GM21390 (cell line): ENCODE measurements around the gene NUMB.

ENCODE experiments used
- ATAC-seq: cut with Tn5 transposase; IDR thresholded peaks from one replicate; pipeline ENCODE4 v1.9.1; 2021; ENCODE audit not compliant: unreplicated experiment

The NUMB gene

DNA sequence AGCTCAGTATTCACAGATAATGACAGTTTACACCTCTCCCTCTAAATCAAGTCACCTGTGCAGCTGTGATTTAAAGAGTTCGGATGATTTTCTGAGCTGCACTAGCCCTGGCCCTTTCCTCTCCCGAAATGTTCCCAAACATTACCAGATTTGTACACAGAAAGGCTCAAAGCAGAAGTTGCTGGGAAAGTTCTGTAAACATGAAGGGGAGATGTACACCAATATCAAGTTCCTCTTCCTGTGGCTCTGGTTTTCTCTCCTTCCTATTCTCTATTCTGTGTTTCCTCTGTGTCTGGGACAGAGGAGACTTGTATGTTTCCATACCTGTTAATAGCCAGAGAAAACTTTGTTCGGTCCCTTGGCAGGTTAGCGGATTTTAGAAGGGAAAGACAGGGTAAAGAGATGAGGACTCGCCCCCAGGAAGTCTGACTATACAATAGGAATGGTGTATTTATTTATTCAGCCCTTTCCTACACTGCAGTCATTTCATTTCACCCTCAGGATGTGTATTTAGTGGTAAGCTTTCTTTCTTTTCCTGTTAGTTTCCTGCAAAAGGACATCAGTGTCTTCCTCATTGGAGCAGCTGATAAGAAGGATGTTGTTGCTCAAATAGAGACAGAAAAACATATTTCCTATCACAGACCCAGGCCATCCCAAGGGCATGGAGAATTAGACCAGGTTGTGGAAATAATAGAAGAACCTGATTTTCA lies 7.6 kb upstream of the NUMB start:
- ATAC-seq, result no peak

DNA sequence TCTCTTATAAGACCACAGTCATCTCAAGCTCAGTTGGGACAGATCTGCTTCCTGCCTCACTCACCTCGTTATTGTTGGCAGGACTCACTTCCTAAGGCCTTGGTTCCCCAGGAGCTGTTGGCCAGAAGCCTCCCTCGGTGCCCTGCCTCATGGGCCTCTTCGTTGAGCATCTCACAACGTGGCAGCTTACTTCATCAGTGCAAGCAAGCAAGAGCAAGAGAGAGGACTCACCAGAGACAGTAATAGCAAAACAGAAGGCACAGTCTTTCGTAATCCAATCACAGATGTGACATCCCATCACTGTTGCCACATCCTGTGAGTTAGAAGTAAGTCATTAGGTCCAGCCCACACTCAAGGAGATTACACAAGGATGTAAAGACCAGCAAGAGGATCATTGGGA lies 5.1 kb upstream of the NUMB start:
- ATAC-seq, result no peak

DNA sequence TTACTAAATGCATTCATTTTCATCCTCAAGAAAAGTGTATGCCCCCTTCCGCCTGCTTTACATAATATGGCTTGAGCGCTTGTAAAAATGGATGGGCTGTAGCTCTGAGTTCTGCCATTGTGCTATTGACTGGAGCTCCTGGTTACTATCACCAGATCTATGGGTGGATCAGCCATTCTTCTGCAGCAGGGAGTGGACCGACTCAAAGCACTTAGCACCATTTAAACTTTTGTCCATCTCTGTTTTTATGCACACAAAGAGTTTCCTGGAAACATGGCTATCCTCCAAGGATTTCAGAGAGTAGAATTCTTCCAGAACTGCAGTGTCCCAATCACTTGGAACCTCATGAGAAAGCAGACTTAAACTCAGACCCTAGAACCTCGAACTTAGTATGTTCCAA lies 4.5 kb upstream of the NUMB start:
- ATAC-seq, result no peak

DNA sequence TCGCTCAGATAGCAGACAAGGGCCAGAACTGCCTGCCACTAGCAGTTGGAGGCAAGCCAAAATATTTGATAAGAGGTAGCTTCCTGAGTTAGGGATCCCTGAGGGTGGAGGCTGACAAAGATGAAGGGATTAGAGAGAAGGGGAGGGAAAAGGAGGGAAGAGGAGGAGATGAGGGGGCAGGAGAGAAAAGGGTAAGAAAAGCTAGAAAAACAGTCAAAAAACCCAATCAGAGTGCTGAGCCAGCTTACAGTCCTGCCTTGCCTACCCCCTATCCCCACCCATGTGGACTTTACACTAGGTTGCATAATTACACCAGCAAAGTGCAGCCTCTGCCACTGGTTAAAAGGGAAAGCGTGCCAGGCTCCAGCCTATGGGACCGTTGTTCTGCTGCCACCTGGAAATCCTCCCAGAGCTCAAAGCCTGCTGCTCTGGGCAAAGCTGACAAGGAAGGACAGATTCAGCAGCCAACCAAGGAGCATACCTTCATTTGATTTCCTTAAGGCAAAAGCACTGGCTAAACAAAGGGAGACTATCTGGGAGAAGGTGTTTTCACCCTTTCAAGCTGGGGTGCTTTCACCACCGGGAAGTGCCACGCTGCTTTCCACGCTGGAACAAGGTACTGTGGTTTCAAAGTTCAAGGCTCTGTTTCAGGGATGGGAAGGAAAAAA lies 3.8 kb upstream of the NUMB start:
- no peak for ATAC-seq

DNA sequence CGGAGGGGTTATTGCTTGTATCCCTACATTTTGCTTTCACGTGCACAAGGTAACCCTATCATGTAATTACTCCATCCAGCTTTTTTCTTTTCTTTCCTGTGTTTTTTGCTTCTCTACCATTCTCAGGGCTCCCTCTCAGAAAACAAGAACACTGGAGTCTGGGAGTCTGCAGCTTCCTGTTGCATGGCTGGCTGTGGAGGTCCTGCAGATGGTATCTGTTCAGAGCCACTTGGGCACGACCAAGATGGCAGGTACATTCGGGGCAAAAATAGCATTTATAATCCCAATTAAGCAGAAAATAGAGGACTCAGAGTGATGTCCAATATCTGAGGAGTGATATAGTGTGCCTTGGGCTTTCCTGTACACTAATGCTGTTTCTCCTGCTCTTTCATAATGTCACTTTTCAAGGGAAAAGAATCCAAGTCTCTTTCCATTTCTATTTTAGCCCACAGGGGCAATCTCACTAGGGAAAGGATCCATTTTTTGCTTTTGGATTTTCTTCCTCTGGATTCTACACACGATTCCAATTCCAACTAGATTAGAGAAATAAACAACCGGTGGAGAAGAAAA lies 3.2 kb upstream of the NUMB start:
- ATAC-seq, result no peak

DNA sequence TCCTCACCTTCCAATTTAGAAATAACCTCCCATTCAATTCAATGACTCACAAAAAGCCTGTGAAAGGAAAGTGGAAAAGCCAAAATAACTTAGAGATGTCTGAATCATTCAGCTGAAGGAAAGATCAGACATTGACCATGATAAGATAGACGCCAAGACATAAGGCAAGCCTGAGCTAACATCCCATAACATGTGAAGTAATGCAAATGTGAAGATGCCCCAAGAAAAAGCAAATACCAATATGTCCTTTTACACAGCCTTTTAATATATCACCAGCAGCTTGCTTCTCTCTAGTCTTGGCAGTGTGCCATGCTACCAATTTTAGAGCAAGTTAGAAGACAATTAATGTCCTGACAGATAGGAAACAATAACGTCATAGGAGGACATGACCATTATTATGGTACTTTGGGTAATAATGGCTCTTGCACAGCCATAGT lies 2.4 kb upstream of the NUMB start:
- ATAC-seq, result no peak

DNA sequence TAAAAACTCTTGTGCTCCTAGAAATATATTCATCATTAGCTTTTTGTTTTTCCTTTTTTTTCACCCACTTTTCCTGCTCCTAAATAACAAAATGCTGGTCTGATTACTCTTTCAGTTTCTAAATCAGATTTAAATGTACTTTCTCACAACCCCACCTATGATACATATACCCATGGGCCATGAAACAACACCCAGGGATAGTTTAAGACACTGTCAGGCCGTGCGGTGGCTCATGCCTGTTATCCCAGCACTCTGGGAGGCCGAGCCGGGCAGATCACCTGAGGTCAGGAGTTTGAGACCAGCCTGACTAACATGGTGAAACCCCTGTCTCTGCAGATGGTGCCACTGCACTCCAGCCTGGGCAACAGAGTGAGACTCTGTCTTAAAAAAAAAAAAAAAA lies 1.6 kb upstream of the NUMB start:
- ATAC-seq, result no peak

DNA sequence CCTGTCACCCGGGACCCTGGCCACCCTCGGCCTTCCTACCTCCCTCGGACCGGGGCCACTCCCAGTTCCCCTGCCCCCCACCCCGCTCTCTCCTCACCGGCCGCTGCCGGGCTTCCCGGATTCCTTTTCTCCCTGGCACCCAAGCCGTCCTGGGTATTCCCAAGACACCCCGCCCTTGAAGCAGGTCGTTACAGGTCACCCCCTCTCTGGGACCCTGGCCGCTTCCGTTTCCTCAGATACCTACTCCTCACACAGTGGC lies 493 bp downstream of the NUMB start:
- peak; percentile 4 for ATAC-seq

DNA sequence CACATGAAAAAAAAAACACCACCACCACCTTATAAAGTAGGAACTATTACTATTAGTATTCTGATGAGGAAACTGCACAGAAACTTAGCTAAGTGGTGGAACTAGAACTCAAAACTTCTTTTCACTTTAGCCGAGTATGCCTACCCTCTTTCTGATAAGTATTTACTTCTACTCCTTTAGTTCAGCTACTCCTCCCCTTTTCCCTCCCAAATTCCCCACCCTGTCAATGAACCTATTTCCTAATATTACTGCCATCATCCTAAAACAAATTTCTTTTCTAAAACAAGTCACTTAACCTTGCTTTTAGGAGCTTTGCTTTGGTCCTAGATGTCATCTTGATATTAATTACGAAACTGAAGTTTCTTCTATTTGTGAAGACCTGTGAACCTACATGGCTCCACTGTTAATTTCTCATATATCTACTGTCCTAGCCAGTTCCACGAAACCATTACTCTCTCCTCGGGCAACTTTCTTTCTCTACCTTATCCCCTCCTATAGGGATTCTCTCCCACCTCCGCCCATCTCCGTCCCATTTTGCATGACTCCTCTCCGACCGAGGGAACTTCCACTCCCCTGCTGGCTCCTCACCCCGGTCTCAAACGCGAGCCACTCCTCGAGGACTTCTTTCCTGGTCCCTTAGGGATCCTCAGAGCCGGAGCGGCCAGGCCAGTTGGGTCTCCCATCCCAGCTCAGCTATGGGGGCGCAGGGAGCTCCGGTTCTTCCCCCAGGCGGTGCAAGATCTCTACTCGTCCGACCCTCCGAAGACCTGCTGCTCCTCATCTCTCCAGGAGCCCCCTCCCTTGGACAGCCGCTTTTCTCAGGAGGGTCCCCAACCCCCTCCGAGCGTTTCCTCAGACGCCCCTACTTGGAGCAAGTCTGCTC lies 1.1 kb downstream of the NUMB start:
- no peak for ATAC-seq

DNA sequence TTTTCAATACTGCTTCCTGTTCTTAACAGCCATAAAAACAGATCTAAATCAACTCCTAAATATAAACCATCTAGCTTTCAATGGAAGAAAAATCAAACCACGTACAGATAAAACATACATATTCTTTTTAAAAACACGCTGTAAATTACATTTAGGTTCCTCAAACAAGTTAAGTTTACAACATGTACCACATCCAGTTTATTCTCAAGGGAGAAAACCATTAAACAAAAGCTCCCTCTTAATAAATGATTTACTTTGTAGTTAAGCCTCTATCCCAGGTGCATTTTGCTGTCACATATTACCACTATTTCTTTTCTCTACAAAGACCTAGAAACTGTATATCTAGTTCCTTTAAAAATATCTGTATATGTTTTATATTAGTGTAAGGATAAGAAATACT lies 3.1 kb downstream of the NUMB start:
- ATAC-seq, result no peak

DNA sequence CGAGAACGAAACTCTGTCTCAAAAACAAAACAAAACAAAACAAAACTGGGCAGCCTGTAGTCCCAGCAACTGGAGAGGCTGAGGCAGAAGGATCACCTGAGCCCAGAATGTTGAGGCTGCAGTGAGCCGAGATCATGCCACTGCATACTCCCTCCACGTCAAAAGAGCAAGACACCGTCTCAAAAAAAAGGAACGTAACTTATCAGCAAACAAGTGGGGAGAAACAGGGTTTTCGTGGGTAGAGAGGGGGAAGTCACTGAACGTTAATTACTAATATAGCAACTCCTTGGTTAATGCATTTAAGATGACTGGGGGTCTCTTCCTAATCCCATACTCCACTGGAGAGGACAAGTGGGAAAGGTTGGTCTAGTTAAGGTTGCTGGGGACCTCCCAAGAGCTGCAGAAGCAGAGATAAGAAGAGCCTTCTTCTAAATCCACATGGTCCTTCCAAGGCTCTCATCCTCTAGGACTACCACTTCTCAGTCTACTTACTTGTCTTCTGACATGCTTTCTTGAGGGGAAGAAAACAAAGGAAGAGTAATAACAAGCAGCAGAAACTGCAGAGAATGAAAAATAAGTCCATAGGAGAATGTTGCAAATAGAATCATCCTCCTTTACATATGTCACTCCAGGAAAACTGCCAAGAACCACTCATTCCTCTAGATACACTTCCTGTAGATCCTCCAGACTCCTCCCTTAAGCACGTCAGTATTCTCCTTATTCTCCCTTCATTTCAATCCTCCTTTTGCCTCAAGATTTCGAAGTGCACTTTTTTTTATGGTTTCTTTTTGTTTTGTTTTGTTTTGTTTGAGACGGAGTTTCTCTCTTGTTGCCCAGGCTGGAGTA lies 5.8 kb downstream of the NUMB start:
- no peak for ATAC-seq

DNA sequence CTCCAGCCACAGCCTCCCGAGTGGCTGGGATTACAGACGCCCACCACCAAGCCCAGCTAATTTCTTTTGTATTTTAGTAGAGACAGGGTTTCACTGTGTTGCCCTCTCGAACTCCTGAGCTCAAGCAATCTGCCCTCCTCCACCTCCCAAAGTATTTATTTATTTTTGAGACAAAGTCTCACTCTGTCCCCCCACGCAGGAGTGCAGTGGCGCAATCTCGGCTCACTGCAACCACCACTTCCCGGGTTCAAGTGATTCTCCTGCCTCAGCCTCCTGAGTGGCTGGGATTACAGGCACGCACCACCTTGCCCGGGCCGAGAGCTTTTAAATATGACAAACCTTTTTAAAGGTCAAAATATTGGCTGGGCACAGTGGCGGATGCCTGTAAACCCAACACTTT lies 14.6 kb downstream of the NUMB start:
- no peak for ATAC-seq

DNA sequence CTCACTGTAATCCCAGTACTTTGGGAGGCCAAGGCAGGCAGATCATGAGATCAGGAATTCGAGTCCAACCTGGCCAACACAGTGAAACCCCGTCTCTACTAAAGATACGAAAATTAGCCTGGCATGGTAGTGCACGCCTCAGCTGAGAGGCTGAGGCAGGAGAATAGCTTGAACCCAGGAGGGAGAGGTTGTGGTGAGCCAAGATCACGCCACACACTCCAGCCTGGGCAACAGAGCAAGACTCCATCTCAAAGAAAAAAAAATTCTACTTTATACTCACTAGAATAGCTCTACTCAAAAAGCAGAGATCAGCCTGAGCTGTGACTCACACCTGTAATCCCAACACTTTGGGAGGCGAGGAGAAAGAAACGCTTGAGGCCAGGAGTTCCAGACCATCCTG lies 17.1 kb downstream of the NUMB start:
- ATAC-seq, result no peak

DNA sequence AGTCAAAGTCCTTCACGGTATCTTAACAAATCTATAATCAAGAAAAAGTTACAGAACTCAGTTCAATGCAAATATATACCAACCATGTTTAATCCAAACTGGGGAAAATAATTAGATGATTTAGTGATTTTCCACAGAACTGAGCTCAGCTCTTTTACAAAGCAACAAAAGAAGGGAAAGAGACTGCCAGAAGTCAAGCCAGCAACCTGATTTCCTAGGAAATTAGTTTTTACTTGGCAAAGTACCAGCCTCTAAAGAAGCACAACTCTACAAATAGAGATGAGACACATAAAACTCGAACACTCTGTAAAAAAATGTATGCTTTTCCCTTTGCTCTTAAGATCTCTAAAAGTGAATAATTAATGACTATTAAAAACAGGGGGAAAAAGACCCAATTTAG lies 19.4 kb downstream of the NUMB start:
- ATAC-seq, result no peak

DNA sequence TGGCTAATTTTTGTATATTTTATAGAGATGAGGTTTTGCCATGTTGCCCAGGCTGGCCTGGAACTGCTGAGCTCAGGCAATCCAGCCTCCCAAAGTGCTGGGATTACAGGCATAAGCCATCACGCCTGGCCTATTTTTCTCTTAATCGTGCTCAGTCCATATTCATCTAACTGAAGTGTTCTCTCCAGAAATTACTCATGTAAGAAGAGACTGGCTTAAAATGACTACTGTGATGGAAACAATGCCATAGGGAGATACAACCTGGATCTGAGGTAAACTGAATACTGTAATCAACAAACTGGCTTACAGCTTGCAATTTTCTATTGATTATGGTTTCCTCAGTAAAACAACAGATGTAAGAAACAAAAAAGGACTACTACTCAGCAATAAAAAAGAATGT lies 21.1 kb downstream of the NUMB start:
- ATAC-seq, result no peak

DNA sequence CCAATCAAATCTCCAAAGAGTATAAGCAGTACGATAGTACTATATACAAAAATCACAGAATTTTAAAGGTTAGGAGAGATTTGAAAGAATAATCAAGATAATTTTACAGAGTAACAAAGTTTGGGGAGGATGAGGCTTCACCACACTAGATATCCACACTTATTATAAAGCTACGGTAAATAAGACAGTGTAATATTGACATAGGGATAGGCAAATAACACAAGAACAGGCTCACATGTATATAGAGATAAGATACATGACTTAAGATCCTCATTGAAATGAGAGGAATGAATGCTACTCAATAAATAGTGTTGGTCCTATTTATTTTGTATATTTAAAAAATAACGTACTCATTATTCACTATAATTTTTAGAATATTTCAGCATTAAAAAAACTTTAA lies 26.2 kb downstream of the NUMB start:
- no peak for ATAC-seq

DNA sequence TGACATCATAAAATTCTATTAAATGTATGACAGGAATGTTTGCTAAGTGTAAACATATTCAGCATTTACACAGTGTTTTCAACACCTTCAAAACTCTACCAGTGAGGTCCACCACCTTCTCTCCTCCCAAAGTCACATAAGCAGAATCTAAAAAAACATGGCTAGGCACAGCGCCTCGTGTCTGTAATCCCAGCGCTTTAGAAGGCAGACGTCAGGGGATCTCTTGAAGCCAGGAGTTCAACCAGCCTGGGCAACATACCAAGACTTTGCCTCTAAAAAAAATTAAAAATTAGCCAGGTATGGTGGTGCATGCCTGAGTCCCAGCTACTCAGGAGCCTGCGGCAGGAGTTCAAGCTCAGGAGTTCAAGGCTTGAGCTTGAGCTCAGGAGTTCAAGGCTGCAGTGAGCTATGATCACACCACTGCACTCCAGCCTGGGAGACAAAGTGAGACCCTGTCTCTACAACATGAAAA lies 30.0 kb downstream of the NUMB start:
- ATAC-seq, result no peak

DNA sequence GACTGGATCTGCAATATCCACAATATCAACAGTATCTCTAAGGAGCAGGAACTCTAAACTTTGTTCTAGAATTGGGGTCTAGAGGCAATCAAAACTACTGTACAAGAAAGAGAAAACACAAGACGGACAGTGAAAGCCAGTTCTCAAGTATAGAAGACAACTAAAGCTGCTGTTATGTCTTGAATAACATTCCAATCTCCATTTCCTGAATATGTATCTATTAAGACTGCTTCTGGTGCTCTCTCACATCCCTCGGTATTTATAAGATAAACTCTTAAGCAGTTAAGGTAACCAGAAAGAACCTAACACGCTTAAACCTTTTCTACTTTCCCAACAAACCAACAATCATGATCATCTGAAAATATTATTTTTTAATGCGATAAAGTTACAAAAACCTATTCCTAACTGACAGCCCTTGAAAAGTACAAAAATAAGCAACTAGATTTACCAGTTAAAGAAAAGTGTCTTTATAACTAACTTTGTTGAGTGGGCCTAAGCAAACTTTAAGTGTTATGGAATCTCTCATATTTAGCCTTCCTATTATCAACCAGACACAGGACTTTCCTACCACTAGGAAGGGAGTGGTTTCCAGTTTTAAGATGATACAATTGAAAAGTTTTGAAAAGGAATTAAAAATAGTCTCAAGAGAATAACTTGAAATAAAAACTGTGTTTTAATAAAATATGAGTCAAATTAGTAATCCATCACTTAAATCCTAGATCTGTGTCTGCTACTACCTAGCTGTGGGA lies 30.7 kb downstream of the NUMB start:
- no peak for ATAC-seq

DNA sequence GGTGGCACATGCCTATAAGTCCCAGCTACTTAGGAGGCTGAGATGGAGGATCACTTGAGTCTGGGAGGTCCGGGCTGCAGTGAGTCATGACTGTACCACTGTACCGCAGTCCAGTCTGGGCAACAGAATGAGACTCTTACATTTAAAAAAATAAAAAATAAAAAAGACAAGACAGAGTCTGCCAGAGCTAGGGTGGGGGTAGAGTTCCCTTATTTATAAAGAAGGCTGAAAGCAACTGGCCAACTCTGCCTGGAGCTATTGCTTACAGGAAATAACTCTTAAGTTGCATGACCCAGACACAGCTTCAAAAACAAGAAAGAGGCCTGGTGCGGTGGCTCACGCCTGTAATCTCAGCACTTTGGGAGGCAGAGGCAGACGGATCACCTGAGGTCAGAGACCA lies 31.5 kb downstream of the NUMB start:
- ATAC-seq, result no peak

DNA sequence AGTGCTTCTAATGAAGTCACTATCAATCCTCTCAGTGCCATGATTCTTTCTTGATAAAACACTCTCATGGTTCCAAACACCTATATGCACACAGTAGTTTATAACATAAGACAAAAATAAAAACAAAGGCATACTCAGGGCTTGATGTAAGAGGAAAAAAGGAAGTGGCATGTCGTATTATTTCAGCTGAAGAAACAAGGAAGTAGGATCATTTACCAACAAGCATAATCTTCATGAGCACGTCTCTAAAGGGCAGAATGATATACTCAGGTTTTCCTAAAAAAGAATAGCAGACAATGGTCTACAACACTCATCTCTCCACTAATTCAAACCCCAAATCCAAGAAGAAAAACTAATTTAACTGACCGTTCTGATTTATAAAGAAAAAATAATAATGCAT lies 33.9 kb downstream of the NUMB start:
- ATAC-seq, result no peak
